CD14-positive monocyte (primary cell): ENCODE measurements around the gene IL16. TPM values are rescaled to one million over a fixed set of nuclear protein-coding genes. Genes with fewer than 3 reads are reported as not detected.

ENCODE experiments used
- DNase-seq, 3 donors: peaks; one replicate each; pipeline ENCODE4 v3.0.0-alpha.2; 2011 to 2022
- H2AFZ ChIP-seq: 2 replicates; pipeline ENCODE4 v1.6.0; 2012; ENCODE audit warnings: mild to moderate bottlenecking, low read depth, low read length, inconsistent platforms; ENCODE audit not compliant: insufficient read depth, poor library complexity, severe bottlenecking
- H3K27ac ChIP-seq, 2 donors: 1 replicate in 1 of 2; 2 replicates in 1 of 2; pipeline ENCODE4 v1.5.1; 2012 to 2013; ENCODE audit warnings: low read length in 2 of 2, control low read depth in 1 of 2, inconsistent platforms in 1 of 2, low read depth in 1 of 2, mild to moderate bottlenecking in 1 of 2
- H3K27me3 ChIP-seq, 2 donors: one replicate each; pipeline versions ENCODE4 v1.6.0 to v1.6.1; 2011 to 2013; ENCODE audit warnings: low read length in 2 of 2; ENCODE audit not compliant: control insufficient read depth in 2 of 2, insufficient read depth in 2 of 2
- H3K36me3 ChIP-seq, 2 donors: replicated peaks in 1 of 2; 1 replicate in 1 of 2; 2 replicates in 1 of 2; pipeline versions ENCODE4 v1.5.1 to v1.6.1; 2012 to 2013; ENCODE audit warnings: low read length in 2 of 2, control low read depth in 1 of 2, inconsistent platforms in 1 of 2, mild to moderate bottlenecking in 1 of 2; ENCODE audit not compliant: insufficient read depth in 2 of 2, control insufficient read depth in 1 of 2
- H3K4me1 ChIP-seq, 2 donors: 1 replicate in 1 of 2; 2 replicates in 1 of 2; pipeline versions ENCODE4 v1.5.1 to v1.6.1; 2012 to 2013; ENCODE audit warnings: low read length in 2 of 2, control low read depth in 1 of 2, inconsistent platforms in 1 of 2, mild to moderate bottlenecking in 1 of 2, moderate library complexity in 1 of 2; ENCODE audit not compliant: insufficient read depth in 2 of 2, control insufficient read depth in 1 of 2
- H3K4me2 ChIP-seq: replicated peaks from 2 replicates; pipeline ENCODE3; 2012; ENCODE audit warnings: low read length, moderate library complexity, mild to moderate bottlenecking; ENCODE audit not compliant: poor library complexity, severe bottlenecking; ENCODE audit errors: extremely low read depth
- H3K4me3 ChIP-seq, 3 experiments: fragments of 200-600 bp in 1 of 3; sonication (generic) in 1 of 3; replicated peaks in 1 of 3; 1 replicate in 2 of 3; 2 replicates in 1 of 3; pipeline ENCODE4 v1.5.1; 2011 to 2013; ENCODE audit warnings: low read length in 3 of 3, mild to moderate bottlenecking in 3 of 3, control low read depth in 2 of 3, low read depth in 2 of 3, inconsistent platforms in 1 of 3, moderate library complexity in 1 of 3
- H3K79me2 ChIP-seq: 2 replicates; pipeline ENCODE4 v1.6.0; 2012; ENCODE audit warnings: mild to moderate bottlenecking, control low read depth, inconsistent platforms, low read length, moderate library complexity; ENCODE audit not compliant: insufficient read depth
- H3K9ac ChIP-seq: 2 replicates; pipeline ENCODE4 v1.6.0; 2017; ENCODE audit warnings: low read length, mild to moderate bottlenecking; ENCODE audit not compliant: insufficient read depth, poor library complexity, severe bottlenecking
- H3K9me3 ChIP-seq, 2 donors: replicated peaks in 1 of 2; 1 replicate in 1 of 2; 2 replicates in 1 of 2; pipeline versions ENCODE4 v1.5.1 to v1.6.1; 2012 to 2013; ENCODE audit warnings: low read length in 2 of 2, control low read depth in 1 of 2; ENCODE audit not compliant: control insufficient read depth in 1 of 2, insufficient read depth in 1 of 2
- H4K20me1 ChIP-seq: 2 replicates; pipeline ENCODE4 v1.6.0; 2012; ENCODE audit warnings: mild to moderate bottlenecking, low read length, control low read depth, moderate library complexity; ENCODE audit not compliant: insufficient read depth
- H3K27ac Mint-ChIP-seq, 7 donors: one replicate each; pipeline ENCODE4 v1.8.0; 2020; ENCODE audit warnings: mild to moderate bottlenecking in 7 of 7, mixed read lengths in 7 of 7, moderate library complexity in 6 of 7, inconsistent platforms in 2 of 7
- H3K27me3 Mint-ChIP-seq, 3 donors: one replicate each; pipeline ENCODE4 v1.8.0; 2021 to 2022; ENCODE audit warnings: low read depth in 3 of 3, mild to moderate bottlenecking in 3 of 3, mixed read lengths in 3 of 3, moderate library complexity in 3 of 3, inconsistent platforms in 1 of 3
- H3K36me3 Mint-ChIP-seq, 2 donors: one replicate each; pipeline ENCODE4 v1.8.0; 2020; ENCODE audit warnings: mixed read lengths in 2 of 2, inconsistent platforms in 1 of 2, mild to moderate bottlenecking in 1 of 2
- H3K4me1 Mint-ChIP-seq: one replicate; pipeline ENCODE4 v1.8.0; 2020; ENCODE audit warnings: mild to moderate bottlenecking, mixed read lengths
- H3K4me3 Mint-ChIP-seq, 2 donors: one replicate each; pipeline ENCODE4 v1.8.0; 2020; ENCODE audit warnings: mild to moderate bottlenecking in 2 of 2, mixed read lengths in 2 of 2, moderate library complexity in 1 of 2
- H3K9me3 Mint-ChIP-seq, 7 donors: one replicate each; pipeline ENCODE4 v1.8.0; 2020 to 2022; ENCODE audit warnings: mixed read lengths in 7 of 7, mild to moderate bottlenecking in 6 of 7, moderate library complexity in 6 of 7, inconsistent platforms in 2 of 7
- WGBS: methylation state at CpG from one replicate; pipeline ENCODE4 v1.1.5; 2013; ENCODE audit warnings: missing lambda C conversion rate; ENCODE audit not compliant: insufficient coverage; 5-methylcytosine and 5-hydroxymethylcytosine counted together
- intact Hi-C, 2 donors: fragments of 100-400 bp; cut with micrococcal nuclease; formaldehyde crosslinking; loops; one replicate each; pipeline versions ENCODE4 v1.15.0 to v1.15.1; 2023
- polyA plus RNA-seq, 3 donors: library from polyadenylated mRNA; depleted of rRNA in 1 of 3; unstranded in 2 of 3; stranded (reverse) in 1 of 3; fragments of 300-500 nt in 2 of 3; fragments of >200 nt in 1 of 3; fragmentation: Illumina TruSeq in 2 of 3; gene quantifications; 1 replicate in 2 of 3; 2 replicates in 1 of 3; pipeline ENCODE4 v1.2.3, GENCODE V29; 2012 to 2021
- TF ChIP-seq, protein P1 (sequence below): fragments of 200-600 bp; IDR thresholded peaks from one replicate; pipeline ENCODE4 v1.8.0; 2022; ENCODE audit warnings: antibody characterized with exemption, mild to moderate bottlenecking

The IL16 gene
- polyA plus RNA-seq, 3 donors = 64.8 to 95.1 (median 71.5) TPM

GRCh38 chr15:81223346-81223971, 26.8 kb downstream of the IL16 start:
- Mint-ChIP-seq H3K4me1 (peaks cover 6% of the 10 kb centered on the region), H3K27ac (no peak overlapping the region), H3K9me3 (no peaks in the 10 kb centered on the region), H3K27me3 (peaks cover 0 to 2% (median 1%) of the 10 kb centered on the region in 3 donors), H3K4me3 (no peak overlapping the region), H3K36me3 (no peaks in the 10 kb centered on the region)
- no peak for DNase-seq
- Histone ChIP-seq H3K4me1 (no peaks in the 10 kb centered on the region), H3K9ac (no peak overlapping the region), H3K4me3 (no peak overlapping the region), H3K27me3 (no peaks in the 10 kb centered on the region), H3K79me2 (no peaks in the 10 kb centered on the region), H3K36me3 (no peaks in the 10 kb centered on the region), H4K20me1 (no peaks in the 10 kb centered on the region), H3K27ac (no peak overlapping the region), H2AFZ (no peak overlapping the region), H3K9me3 (no peaks in the 10 kb centered on the region), H3K4me2 (no peak overlapping the region)
- intact Hi-C loops = loop anchor here in 1 of 2 donors (5.0 kb wide), 1 partner anchor 41 kb away; no protein-coding TSS in a partner anchor
- TF ChIP-seq, protein P1, sequence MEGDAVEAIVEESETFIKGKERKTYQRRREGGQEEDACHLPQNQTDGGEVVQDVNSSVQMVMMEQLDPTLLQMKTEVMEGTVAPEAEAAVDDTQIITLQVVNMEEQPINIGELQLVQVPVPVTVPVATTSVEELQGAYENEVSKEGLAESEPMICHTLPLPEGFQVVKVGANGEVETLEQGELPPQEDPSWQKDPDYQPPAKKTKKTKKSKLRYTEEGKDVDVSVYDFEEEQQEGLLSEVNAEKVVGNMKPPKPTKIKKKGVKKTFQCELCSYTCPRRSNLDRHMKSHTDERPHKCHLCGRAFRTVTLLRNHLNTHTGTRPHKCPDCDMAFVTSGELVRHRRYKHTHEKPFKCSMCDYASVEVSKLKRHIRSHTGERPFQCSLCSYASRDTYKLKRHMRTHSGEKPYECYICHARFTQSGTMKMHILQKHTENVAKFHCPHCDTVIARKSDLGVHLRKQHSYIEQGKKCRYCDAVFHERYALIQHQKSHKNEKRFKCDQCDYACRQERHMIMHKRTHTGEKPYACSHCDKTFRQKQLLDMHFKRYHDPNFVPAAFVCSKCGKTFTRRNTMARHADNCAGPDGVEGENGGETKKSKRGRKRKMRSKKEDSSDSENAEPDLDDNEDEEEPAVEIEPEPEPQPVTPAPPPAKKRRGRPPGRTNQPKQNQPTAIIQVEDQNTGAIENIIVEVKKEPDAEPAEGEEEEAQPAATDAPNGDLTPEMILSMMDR = no peak
- 95% methylated on average over 2 of the region's 2 CpGs for WGBS

- Histone ChIP-seq H3K4me3 (no peak overlapping the region), H3K4me2 (no peak overlapping the region), H4K20me1 (no peaks in the 10 kb centered on the region), H3K79me2 (no peaks in the 10 kb centered on the region), H3K27ac (no peak overlapping the region), H3K27me3 (no peaks in the 10 kb centered on the region), H3K36me3 (no peaks in the 10 kb centered on the region), H3K4me1 (no peaks in the 10 kb centered on the region), H3K9ac (no peak overlapping the region), H3K9me3 (no peaks in the 10 kb centered on the region), H2AFZ (no peak overlapping the region)
- Mint-ChIP-seq H3K36me3 (no peaks in the 10 kb centered on the region), H3K4me1 (peaks cover 6% of the 10 kb centered on the region), H3K27me3 (peaks cover 0 to 2% (median 1%) of the 10 kb centered on the region in 3 donors), H3K27ac (no peak overlapping the region), H3K9me3 (no peaks in the 10 kb centered on the region), H3K4me3 (no peak overlapping the region)
- intact Hi-C loops = loop anchor here in 1 of 2 donors (5.0 kb wide), 1 partner anchor 42 kb away; no protein-coding TSS in a partner anchor
- WGBS = 100% methylated on average over 1 of the region's 1 CpG
- TF ChIP-seq, protein P1 = no peak
- no peak for DNase-seq
These were observed 27.6 kb downstream of the IL16 start for GRCh38 chr15:81224232-81224631.
